ENCODE data around the gene KRT9. TPM values are rescaled to one million over a fixed set of nuclear protein-coding genes. Genes with fewer than 3 reads are reported as not detected.

KRT9 gene
- total RNA-seq, 3 donors from 2014 or later = 0.44 TPM; not detected in 2

GRCh38 chr17:41547921-41548843 is 23.7 kb downstream of the KRT9 start:
- intact Hi-C loops (cut with DNase I; ENCODE audit: low total_unique reads) = loop anchor here (10.0 kb wide), 1 partner anchor 107 kb away; no protein-coding TSS in a partner anchor

DNA sequence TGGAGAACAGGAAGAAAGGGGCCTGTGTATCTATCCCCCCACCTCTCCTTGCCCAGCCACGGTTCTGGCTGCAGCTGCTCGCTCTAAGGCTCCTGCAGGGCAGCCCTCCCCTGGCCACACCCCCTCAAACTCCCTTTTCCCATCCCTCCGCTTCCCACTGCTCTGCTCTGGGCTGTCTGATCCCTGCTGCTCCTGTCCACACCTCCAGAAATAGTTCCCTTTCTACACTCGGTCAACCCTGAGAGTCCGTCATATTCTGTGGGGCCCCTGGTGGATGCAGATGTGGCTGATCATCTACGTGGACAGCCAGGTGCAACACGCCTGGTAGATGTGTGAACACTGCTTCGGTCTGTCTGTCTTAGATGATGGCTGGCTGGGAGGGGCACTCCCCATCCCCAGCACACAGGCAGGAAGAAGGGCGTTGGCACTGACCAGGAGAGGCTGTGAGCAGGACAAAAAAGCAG is 24.4 kb downstream of the KRT9 start:
- peak in 1 of 2 donors; percentile 55 for DNase-seq (ENCODE audit: low spot score in 2 of 2)
- Histone ChIP-seq H3K4me1 (peaks cover 12% of the 10 kb centered on the region in 2 donors), H3K27me3 (no peaks in the 10 kb centered on the region), H3K9me3 (no peaks in the 10 kb centered on the region), H3K4me3 (peak overlapping the region in 2 of 3 donors; percentile 40 to 60), H3K27ac (peak overlapping the region; percentile 78 to 94), H3K36me3 (no peaks in the 10 kb centered on the region)
- TF ChIP-seq POLR2A (IDR thresholded peaks at IDR 0.05) = no peak
- no peak for TF ChIP-seq CTCF (IDR thresholded peaks at IDR 0.05)
- no peak for TF ChIP-seq POLR2AphosphoS5 (IDR thresholded peaks at IDR 0.05)
- intact Hi-C loops (cut with DNase I; ENCODE audit: low total_unique reads) = loop anchor here (10.0 kb wide), 1 partner anchor 107 kb away; no protein-coding TSS in a partner anchor

More at GRCh38 chr17:41547921-41548843, 23.7 kb downstream of the KRT9 start:
- peaks cover 12% of the 10 kb centered on the region in 2 donors for H3K4me1 ChIP-seq
- H3K36me3 ChIP-seq = no peaks in the 10 kb centered on the region
- peak; percentile 84 to 96 for DNase-seq (ENCODE audit: low spot score in 2 of 2)
- no peaks in the 10 kb centered on the region for H3K9me3 ChIP-seq
- no peaks in the 10 kb centered on the region for H3K27me3 ChIP-seq
- H3K4me3 ChIP-seq = peak overlapping the region; percentile 10 to 60 (median 40)
- TF ChIP-seq CTCF (IDR thresholded peaks at IDR 0.05) (no peak), POLR2A (IDR thresholded peaks at IDR 0.05) (no peak), POLR2AphosphoS5 (IDR thresholded peaks at IDR 0.05) (peak in 2 of 3 donors; percentile 10 to 66)
- peak overlapping the region; percentile 78 to 94 for H3K27ac ChIP-seq

GRCh38 chr17:41546819-41547218 is 25.0 kb downstream of the KRT9 start:
- Histone ChIP-seq H3K27ac (peak overlapping the region; percentile 78 to 94), H3K4me3 (no peak overlapping the region), H3K4me1 (peaks cover 12% of the 10 kb centered on the region in 2 donors), H3K9me3 (no peaks in the 10 kb centered on the region), H3K27me3 (no peaks in the 10 kb centered on the region), H3K36me3 (no peaks in the 10 kb centered on the region)
- TF ChIP-seq POLR2A (IDR thresholded peaks at IDR 0.05) = no peak
- intact Hi-C loops (cut with DNase I; ENCODE audit: low total_unique reads) = loop anchor here (10.0 kb wide), 1 partner anchor 108 kb away; no protein-coding TSS in a partner anchor
- DNase-seq (ENCODE audit: low spot score in 2 of 2) = no peak

- no peaks in the 10 kb centered on the region for H3K27me3 ChIP-seq
- H3K36me3 ChIP-seq = no peaks in the 10 kb centered on the region
- H3K4me1 ChIP-seq = peaks cover 12% of the 10 kb centered on the region in 2 donors
- peak overlapping the region; percentile 27 to 94 for H3K27ac ChIP-seq
- no peak overlapping the region for H3K4me3 ChIP-seq
- H3K9me3 ChIP-seq = no peaks in the 10 kb centered on the region
- TF ChIP-seq POLR2A (IDR thresholded peaks at IDR 0.05) (no peak), POLR2AphosphoS5 (IDR thresholded peaks at IDR 0.05) (no peak)
- intact Hi-C loops (cut with DNase I; ENCODE audit: low total_unique reads) = loop anchor here (10.0 kb wide), 1 partner anchor 109 kb away; no protein-coding TSS in a partner anchor
- no peak for DNase-seq (ENCODE audit: low spot score in 2 of 2)
These were observed 25.9 kb downstream of the KRT9 start for GRCh38 chr17:41545829-41546410.

DNA sequence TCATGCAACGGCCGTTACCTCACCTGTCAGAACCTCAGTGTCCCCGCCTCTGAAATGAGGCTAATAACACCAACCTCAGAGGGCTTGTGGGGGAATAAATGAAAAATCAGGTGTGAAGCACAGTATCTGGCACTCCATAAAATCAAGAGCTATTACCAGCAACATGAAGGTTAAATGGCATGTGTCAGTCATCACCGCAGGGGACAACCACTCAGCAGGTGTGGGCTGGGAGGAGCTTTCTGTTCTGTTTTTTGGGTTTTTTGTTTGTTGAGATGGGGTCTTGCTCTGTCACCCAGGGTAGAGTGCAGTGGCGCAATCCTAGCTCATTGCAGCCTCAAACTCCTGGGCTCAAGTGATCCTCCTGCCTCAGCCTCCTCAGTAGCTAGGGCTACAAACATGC is 26.9 kb downstream of the KRT9 start:
- DNase-seq (ENCODE audit: low spot score in 2 of 2) = no peak
- no peaks in the 10 kb centered on the region for H3K27me3 ChIP-seq
- intact Hi-C loops (cut with DNase I; ENCODE audit: low total_unique reads) = loop anchor here (10.0 kb wide), 1 partner anchor 110 kb away; no protein-coding TSS in a partner anchor
- no peak overlapping the region for H3K27ac ChIP-seq
- peaks cover 12% of the 10 kb centered on the region in 2 donors for H3K4me1 ChIP-seq
- H3K4me3 ChIP-seq = no peak overlapping the region
- no peaks in the 10 kb centered on the region for H3K9me3 ChIP-seq
- no peak for TF ChIP-seq POLR2A (IDR thresholded peaks at IDR 0.05)
- TF ChIP-seq POLR2AphosphoS5 (IDR thresholded peaks at IDR 0.05) = no peak
- no peak for TF ChIP-seq CTCF (IDR thresholded peaks at IDR 0.05)
- H3K36me3 ChIP-seq = no peaks in the 10 kb centered on the region
